ENCODE measurements around the gene AQP2. TPM values are rescaled to one million over a fixed set of nuclear protein-coding genes. Genes with fewer than 3 reads are reported as not detected.

Gene AQP2
- total RNA-seq, 1 experiment from 2014 or later: not detected

DNA sequence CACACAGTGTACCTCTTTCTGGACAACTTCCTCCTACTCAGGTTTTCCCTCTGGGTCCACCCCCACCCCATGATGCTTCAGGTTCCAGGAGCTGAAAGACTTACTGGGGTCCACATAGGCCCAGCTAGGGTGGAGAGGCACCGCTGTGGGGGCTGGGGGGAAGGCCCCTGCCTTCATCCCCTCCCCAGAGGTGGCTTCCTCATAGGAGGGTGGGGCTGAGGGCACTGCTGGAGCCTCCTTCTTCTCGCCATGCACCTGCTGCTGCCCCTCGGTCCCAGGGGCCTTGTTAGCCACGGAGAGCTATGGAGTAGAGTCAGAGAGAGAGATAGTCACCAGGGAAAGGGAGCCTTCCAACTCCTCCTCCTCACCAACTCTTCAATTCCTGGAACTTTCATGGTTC, 49.5 kb upstream of the AQP2 start:
- CTCF ChIA-PET: no interaction called here

DNA sequence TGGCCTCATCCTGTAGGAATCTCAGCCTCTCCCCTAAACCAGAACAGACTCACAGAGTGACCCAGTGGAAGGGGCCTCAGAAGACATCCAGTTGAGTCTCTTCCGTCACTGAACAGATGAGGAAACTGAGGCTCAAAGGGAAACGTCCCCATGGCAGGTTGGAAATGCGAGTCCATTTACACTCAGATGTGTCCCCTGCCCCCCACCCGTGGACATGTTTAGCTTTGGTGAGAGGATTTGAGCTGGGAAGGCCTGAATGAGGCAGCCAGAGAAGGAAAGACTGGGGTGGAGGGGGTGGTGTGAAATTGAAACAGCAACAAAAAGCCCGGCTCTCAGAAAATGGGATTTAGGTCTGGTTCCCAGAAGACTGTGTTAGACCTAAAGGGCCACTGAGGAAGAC, 48.6 kb upstream of the AQP2 start:
- H3K9me2 ChIP-seq (ENCODE audit: insufficient read depth): no peaks in the 10 kb centered on the region
- H3K79me2 ChIP-seq (ENCODE audit: insufficient read depth, low read length): no peaks in the 10 kb centered on the region
- no peak overlapping the region for H2AFZ ChIP-seq (ENCODE audit: low read depth, low read length, poor library complexity, severe bottlenecking)
- no peaks in the 10 kb centered on the region for H3K36me3 ChIP-seq (ENCODE audit: control insufficient read depth in 1 of 2, insufficient read depth in 2 of 2, low read length in 2 of 2)
- H4K20me1 ChIP-seq (ENCODE audit: insufficient read depth): no peaks in the 10 kb centered on the region
- POLR2A ChIA-PET: no interaction called here
- intact Hi-C loops (cut with micrococcal nuclease): no loop called here
- H3K9ac ChIP-seq (ENCODE audit: low read length): no peak overlapping the region
- no peak for TF ChIP-seq SRF (IDR thresholded peaks at IDR 0.05; ENCODE audit: low read depth)
- TF ChIP-seq, protein P1, sequence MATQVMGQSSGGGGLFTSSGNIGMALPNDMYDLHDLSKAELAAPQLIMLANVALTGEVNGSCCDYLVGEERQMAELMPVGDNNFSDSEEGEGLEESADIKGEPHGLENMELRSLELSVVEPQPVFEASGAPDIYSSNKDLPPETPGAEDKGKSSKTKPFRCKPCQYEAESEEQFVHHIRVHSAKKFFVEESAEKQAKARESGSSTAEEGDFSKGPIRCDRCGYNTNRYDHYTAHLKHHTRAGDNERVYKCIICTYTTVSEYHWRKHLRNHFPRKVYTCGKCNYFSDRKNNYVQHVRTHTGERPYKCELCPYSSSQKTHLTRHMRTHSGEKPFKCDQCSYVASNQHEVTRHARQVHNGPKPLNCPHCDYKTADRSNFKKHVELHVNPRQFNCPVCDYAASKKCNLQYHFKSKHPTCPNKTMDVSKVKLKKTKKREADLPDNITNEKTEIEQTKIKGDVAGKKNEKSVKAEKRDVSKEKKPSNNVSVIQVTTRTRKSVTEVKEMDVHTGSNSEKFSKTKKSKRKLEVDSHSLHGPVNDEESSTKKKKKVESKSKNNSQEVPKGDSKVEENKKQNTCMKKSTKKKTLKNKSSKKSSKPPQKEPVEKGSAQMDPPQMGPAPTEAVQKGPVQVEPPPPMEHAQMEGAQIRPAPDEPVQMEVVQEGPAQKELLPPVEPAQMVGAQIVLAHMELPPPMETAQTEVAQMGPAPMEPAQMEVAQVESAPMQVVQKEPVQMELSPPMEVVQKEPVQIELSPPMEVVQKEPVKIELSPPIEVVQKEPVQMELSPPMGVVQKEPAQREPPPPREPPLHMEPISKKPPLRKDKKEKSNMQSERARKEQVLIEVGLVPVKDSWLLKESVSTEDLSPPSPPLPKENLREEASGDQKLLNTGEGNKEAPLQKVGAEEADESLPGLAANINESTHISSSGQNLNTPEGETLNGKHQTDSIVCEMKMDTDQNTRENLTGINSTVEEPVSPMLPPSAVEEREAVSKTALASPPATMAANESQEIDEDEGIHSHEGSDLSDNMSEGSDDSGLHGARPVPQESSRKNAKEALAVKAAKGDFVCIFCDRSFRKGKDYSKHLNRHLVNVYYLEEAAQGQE (IDR thresholded peaks at IDR 0.05; ENCODE audit: low read depth): no peak
- TF ChIP-seq CTCF (IDR thresholded peaks at IDR 0.05 in 2 of 3, conservative IDR thresholded peaks at IDR 0.05 in 1 of 3; ENCODE audit: borderline replicate concordance in 1 of 3, insufficient read depth in 1 of 3, low read depth in 2 of 3, low read length in 2 of 3): no peak
- TF ChIP-seq, protein P2, sequence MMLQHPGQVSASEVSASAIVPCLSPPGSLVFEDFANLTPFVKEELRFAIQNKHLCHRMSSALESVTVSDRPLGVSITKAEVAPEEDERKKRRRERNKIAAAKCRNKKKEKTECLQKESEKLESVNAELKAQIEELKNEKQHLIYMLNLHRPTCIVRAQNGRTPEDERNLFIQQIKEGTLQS (IDR thresholded peaks at IDR 0.05): no peak
- TF ChIP-seq EGR1 (IDR thresholded peaks at IDR 0.05; ENCODE audit: low read depth): no peak
- no peak for TF ChIP-seq EZH2phosphoT487 (IDR thresholded peaks at IDR 0.05; ENCODE audit: borderline replicate concordance)
- TF ChIP-seq RAD21 (IDR thresholded peaks at IDR 0.05; ENCODE audit: low read depth): no peak
- TF ChIP-seq, protein P3, sequence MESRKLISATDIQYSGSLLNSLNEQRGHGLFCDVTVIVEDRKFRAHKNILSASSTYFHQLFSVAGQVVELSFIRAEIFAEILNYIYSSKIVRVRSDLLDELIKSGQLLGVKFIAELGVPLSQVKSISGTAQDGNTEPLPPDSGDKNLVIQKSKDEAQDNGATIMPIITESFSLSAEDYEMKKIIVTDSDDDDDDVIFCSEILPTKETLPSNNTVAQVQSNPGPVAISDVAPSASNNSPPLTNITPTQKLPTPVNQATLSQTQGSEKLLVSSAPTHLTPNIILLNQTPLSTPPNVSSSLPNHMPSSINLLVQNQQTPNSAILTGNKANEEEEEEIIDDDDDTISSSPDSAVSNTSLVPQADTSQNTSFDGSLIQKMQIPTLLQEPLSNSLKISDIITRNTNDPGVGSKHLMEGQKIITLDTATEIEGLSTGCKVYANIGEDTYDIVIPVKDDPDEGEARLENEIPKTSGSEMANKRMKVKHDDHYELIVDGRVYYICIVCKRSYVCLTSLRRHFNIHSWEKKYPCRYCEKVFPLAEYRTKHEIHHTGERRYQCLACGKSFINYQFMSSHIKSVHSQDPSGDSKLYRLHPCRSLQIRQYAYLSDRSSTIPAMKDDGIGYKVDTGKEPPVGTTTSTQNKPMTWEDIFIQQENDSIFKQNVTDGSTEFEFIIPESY (IDR thresholded peaks at IDR 0.05; ENCODE audit: extremely low read depth, insufficient replicate concordance, low read length): no peak
- no peak for TF ChIP-seq ZFX (IDR thresholded peaks at IDR 0.05)
- H3K9me3 ChIP-seq (ENCODE audit: control insufficient read depth in 1 of 2, insufficient read depth in 1 of 2, low read depth in 1 of 2, low read length in 2 of 2): no peaks in the 10 kb centered on the region
- no peak overlapping the region for H3K4me2 ChIP-seq (ENCODE audit: low read length)
- CTCF ChIA-PET: no interaction called here
- H3K27ac ChIP-seq (ENCODE audit: low read depth, low read length): no peak overlapping the region
- H3K27me3 ChIP-seq (ENCODE audit: insufficient read depth, low read length): peaks cover 1% of the 10 kb centered on the region; the same call in 1 of the 2 replicates
- no peak for DNase-seq (ENCODE audit: low read depth, low spot score)
- no peak overlapping the region for H3K4me3 ChIP-seq (replicated peaks in 1 of 2; ENCODE audit: low read depth in 1 of 2, low read length in 2 of 2)
- no peaks in the 10 kb centered on the region for H3K4me1 ChIP-seq (ENCODE audit: control insufficient read depth in 1 of 2, insufficient read depth in 2 of 2, low read length in 2 of 2)
- ATAC-seq: no peak
- BruUV-seq (replicated peaks): no TSS peak
- RAD21 ChIA-PET (ENCODE audit: low non-redundant PET in 1 of 2, low total read pairs in 2 of 2, uncharacterized antibody in 2 of 2, unreplicated experiment in 2 of 2): no interaction called here

More for the DNA sequence above, 49.5 kb upstream of the AQP2 start:
- Histone ChIP-seq H3K4me1 (ENCODE audit: control insufficient read depth in 1 of 2, insufficient read depth in 2 of 2, low read length in 2 of 2) (no peaks in the 10 kb centered on the region), H3K9ac (ENCODE audit: low read length) (no peak overlapping the region), H3K79me2 (ENCODE audit: insufficient read depth, low read length) (no peaks in the 10 kb centered on the region), H3K27me3 (ENCODE audit: insufficient read depth, low read length) (peaks cover 3% of the 10 kb centered on the region; the same call in 1 of the 2 replicates), H3K36me3 (ENCODE audit: control insufficient read depth in 1 of 2, insufficient read depth in 2 of 2, low read length in 2 of 2) (no peaks in the 10 kb centered on the region), H4K20me1 (ENCODE audit: insufficient read depth) (no peaks in the 10 kb centered on the region), H3K4me2 (ENCODE audit: low read length) (no peak overlapping the region), H3K27ac (ENCODE audit: low read depth, low read length) (no peak overlapping the region), H3K9me2 (ENCODE audit: insufficient read depth) (no peaks in the 10 kb centered on the region), H3K4me3 (replicated peaks in 1 of 2; ENCODE audit: low read depth in 1 of 2, low read length in 2 of 2) (no peak overlapping the region), H2AFZ (ENCODE audit: low read depth, low read length, poor library complexity, severe bottlenecking) (no peak overlapping the region), H3K9me3 (ENCODE audit: control insufficient read depth in 1 of 2, insufficient read depth in 1 of 2, low read depth in 1 of 2, low read length in 2 of 2) (no peaks in the 10 kb centered on the region)
- RAD21 ChIA-PET (ENCODE audit: low non-redundant PET in 1 of 2, low total read pairs in 2 of 2, uncharacterized antibody in 2 of 2, unreplicated experiment in 2 of 2): no interaction called here
- DNase-seq (ENCODE audit: low read depth, low spot score) (no peak), ATAC-seq (no peak)
- no TSS peak for BruUV-seq (replicated peaks)
- TF ChIP-seq POLR2A (IDR thresholded peaks at IDR 0.05; ENCODE audit: borderline replicate concordance, extremely low read depth, insufficient read depth, insufficient read length): no peak
- intact Hi-C loops (cut with micrococcal nuclease): no loop called here
- POLR2A ChIA-PET: no interaction called here

Measured in HCT116 (cell line).